Measurements from ENCODE around the gene SLC16A5. TPM values are rescaled to one million over a fixed set of nuclear protein-coding genes. Genes with fewer than 3 reads are reported as not detected.

SLC16A5 gene
- total RNA-seq, 2 donors from 2014 or later = 26.6 to 39.6 TPM

DNA sequence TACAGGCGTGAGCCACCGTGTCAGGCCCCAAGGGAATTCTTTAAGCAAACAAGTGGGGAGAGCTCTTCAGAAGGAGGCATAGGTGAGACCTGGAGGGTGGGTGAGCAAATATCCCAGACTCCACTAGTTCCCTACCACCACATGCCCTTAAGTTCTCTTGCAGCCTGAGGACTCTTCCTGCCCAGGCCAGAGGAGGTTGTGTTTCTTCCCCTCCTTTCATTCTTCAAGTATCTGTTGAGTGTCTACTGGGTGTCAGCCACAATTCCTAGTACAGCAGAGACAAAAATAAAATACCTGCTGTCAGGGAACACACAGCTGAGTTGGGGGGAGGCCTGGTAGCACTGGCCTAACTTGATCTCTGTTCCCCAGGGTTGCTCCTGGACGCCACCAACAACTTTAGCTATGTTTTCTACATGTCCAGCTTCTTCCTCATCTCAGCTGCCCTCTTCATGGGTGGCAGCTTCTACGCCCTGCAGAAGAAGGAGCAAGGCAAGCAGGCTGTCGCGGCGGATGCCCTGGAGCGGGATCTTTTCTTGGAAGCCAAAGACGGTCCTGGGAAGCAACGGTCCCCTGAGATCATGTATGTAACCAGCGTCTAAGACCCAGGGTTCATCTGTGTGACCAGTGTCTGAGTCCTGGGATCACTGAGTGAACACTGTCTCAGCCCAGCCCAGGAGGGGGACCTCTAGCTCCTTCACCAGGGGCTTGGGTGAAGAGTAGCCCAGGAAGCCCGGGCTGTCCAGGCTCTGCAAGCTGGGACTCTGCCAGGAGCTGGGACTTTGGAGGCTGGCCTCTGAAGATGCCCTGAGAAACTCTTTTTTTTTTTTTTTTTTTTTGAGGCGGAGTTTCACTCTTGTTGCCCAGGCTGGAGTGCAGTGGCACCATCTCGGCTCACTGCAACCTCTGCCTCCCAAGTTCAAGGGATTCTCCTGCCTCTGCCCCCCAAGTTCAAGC lies 16.1 kb downstream of the SLC16A5 start:
- intact Hi-C loops (cut with DNase I, micrococcal nuclease) = no loop called here
- ATAC-seq = no peak
- no peak for DNase-seq

- peak; percentile 67 to 73 for DNase-seq
- ATAC-seq = peak; percentile 64
- intact Hi-C loops (cut with DNase I, micrococcal nuclease) = no loop called here
Measured at GRCh38 chr17:75105126-75106080, 17.6 kb downstream of the SLC16A5 start.

DNA sequence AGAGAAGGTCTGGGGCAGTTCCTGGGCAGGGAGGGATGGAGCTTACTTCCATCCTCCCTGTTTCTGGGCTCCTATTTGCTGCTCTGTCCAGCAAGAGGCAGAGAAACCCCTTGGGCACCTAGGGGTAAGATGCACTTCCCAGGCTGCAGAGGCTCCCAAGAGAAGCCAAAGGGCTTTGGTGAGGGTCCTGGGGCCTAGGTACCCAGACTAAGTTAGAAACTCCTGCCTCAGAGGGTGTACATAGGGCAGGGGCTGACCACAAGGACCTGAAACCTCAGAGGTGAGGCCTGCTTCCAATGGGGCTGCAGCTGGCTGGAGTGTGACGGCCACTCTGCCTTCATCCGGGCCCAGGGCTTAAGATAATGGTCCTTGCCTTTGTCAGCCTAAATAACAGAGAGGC lies 20.4 kb downstream of the SLC16A5 start:
- ATAC-seq (no peak), DNase-seq (no peak)
- intact Hi-C loops (cut with DNase I, micrococcal nuclease) = no loop called here

DNA sequence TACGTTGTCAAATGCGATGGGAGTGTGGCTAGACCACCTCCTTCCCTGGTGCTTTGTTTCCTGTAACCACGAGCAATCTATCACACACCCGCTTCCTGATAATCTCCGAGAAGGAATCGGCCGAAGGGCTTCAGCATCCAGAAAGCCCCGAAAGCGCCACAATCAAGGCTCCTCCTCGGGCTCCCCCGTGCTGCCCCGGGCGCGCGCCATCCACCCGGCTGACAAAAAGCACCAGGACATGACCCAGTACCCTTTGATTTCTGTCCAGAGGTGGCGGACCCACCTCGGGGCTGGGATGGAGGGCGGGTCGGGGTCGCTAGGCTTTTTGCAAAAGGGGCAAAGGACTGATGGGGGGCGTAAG lies 21.3 kb downstream of the SLC16A5 start:
- no peak for ATAC-seq

DNA sequence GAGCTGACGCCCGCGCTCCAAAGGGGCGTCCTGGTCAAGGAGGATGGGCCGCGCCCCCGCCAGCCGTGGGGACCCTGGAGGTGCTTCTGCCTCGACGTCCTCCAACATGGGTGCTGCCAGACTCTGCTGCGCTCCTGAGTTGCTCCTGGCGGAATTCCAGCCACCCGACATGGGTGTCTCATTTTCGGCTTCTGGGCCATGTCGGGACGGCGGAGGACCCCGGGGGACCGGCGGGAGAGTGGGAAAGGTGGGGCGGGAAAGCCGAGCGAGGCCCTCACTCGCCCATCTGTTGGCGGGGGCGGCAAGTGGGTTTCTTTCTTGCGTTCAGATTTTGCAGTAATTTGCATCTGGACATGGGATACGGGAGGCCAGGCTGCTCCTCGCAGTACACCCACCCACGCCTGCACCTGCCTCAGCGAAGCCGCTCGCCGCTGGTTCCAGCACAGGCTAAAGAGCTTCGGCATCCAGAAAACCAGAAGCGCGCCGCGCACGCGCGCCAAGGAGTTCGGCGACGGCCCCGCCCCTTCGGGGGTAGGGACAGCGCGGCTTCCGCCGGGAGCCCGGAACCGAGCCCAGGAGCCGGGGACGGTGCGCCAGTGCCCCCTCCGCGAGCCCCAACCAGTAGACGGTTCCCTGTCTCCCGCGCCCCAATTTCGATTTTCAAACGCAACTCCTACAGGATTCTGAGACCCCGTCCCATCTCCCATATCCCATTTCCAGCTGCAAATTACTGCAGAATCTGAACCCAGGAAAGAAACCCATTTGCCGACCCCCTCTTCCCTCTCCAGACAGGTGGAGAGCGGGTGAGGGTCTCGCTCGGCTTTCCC lies 21.9 kb downstream of the SLC16A5 start, which contains the start of gene ARMC7:
Gene ARMC7, plus strand, starts transcription at position 563 of the 827 bp plus-strand sequence. CDS start 320 bp downstream, outside the sequence.
- ATAC-seq (peak; percentile 80), DNase-seq (peak; percentile 86 to 96)
- intact Hi-C loops (cut with DNase I, micrococcal nuclease) = loop anchor here in 1 of 2 donors (5.0 to 10.0 kb wide), 2 partner anchors 63 to 95 kb away; partner anchors contain the start of gene NUP85

More for the DNA sequence above, 21.3 kb downstream of the SLC16A5 start:
- DNase-seq = peak in 1 of 2 donors; percentile 26
- intact Hi-C loops (cut with DNase I, micrococcal nuclease) = no loop called here

- intact Hi-C loops (cut with DNase I, micrococcal nuclease) = loop anchor here in 1 of 2 donors (5.0 to 10.0 kb wide), 2 partner anchors 62 to 94 kb away; partner anchors contain the start of gene NUP85
- DNase-seq (peak in 1 of 2 donors; percentile 55), ATAC-seq (peak; percentile 16)
Measured at GRCh38 chr17:75110234-75110937, 22.6 kb downstream of the SLC16A5 start.

GRCh38 chr17:75111777-75112335 lies 24.1 kb downstream of the SLC16A5 start:
- DNase-seq (no peak), ATAC-seq (no peak)
- intact Hi-C loops (cut with DNase I, micrococcal nuclease) = loop anchor here in 1 of 2 donors (5.0 to 10.0 kb wide), 2 partner anchors 60 to 93 kb away; partner anchors contain the start of gene NUP85

GRCh38 chr17:75113798-75114551 lies 26.2 kb downstream of the SLC16A5 start:
- intact Hi-C loops (cut with DNase I, micrococcal nuclease) = loop anchor here in 1 of 2 donors (5.0 to 10.0 kb wide), 2 partner anchors 58 to 91 kb away; partner anchors contain the start of gene NUP85
- peak; percentile 69 for ATAC-seq
- peak; percentile 87 to 94 for DNase-seq

- ATAC-seq = no peak
- no peak for DNase-seq
- intact Hi-C loops (cut with DNase I, micrococcal nuclease) = loop anchor here in 1 of 2 donors (5.0 to 10.0 kb wide), 2 partner anchors 58 to 90 kb away; partner anchors contain the start of gene NUP85
Measured at GRCh38 chr17:75114552-75115314, 27.0 kb downstream of the SLC16A5 start.

DNA sequence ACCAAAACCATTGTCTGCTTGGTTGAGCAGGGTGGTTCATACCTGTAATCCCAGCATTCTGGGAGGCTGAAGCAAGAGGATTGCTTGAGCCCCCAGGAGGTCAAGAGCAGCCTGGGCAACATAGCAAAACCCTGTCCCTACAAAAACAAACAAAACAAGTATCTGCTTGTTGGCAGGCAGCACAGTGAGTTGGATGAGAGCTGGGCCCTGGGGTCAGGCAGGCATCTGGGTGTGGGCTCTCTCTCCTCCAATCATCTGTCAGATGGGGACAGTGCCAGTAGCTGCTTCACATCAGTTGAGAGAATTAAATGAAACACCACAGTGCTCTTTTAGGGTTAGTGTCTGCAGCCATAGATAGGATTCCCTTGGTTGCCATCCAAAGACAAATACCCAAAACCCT lies 27.8 kb downstream of the SLC16A5 start:
- intact Hi-C loops (cut with DNase I, micrococcal nuclease) = loop anchor here in 1 of 2 donors (10.0 kb wide), 1 partner anchor 89 kb away; the partner anchor contains the start of gene NUP85
- no peak for DNase-seq
- ATAC-seq = no peak

DNA sequence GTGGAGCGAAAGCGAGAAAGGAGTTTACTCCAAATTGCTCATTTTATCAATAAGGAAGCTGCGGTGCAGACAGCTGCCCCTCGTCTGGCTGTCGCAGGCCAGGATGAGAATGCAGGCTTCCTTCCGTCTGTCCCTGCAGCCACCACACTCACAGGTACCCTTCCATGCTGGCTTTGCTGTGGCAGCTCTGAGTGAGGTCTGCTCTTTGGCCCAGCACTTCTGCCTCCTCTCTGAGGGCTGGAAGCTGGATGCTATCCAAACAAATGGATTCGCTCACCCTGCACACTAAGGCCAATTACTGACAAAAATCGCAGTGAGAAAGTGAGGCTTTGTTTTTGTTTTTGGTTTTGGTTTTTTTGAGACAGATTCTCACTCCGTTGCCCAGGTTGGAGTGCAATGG lies 29.0 kb downstream of the SLC16A5 start:
- no peak for ATAC-seq
- DNase-seq = no peak
- intact Hi-C loops (cut with DNase I, micrococcal nuclease) = loop anchor here in 1 of 2 donors (10.0 kb wide), 1 partner anchor 88 kb away; the partner anchor contains the start of gene NUP85

DNA sequence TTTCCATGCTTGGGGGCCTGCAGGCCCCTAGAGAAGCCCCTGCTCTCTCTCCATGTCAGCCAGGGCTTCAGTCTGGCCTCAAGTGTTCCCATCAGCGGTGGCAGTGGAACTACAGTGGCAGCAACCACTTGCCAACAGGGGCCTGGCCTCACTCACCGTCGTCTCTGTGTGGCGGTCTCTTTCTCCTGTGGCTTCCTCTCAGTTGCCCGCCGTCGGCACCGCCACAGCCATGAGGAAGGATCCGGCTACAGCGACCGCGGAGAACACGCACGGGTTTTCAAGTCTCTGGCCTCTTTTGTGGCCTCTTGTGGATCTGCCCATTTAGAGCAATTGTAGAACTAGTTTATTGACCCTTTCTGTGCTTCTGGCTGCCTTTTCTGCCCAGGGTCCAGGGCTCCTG lies 30.6 kb downstream of the SLC16A5 start:
- DNase-seq (no peak), ATAC-seq (no peak)
- intact Hi-C loops (cut with DNase I, micrococcal nuclease) = loop anchor here in 1 of 2 donors (10.0 kb wide), 1 partner anchor 86 kb away; the partner anchor contains the start of gene NUP85

- DNase-seq (peak; percentile 90 to 97), ATAC-seq (peak; percentile 88)
- intact Hi-C loops (cut with DNase I, micrococcal nuclease) = no loop called here
Measured at GRCh38 chr17:75124041-75124818, 36.5 kb downstream of the SLC16A5 start.

- ATAC-seq (peak; percentile 12), DNase-seq (no peak)
- intact Hi-C loops (cut with DNase I, micrococcal nuclease) = no loop called here
Measured at GRCh38 chr17:75124819-75125162, 37.0 kb downstream of the SLC16A5 start.

DNA sequence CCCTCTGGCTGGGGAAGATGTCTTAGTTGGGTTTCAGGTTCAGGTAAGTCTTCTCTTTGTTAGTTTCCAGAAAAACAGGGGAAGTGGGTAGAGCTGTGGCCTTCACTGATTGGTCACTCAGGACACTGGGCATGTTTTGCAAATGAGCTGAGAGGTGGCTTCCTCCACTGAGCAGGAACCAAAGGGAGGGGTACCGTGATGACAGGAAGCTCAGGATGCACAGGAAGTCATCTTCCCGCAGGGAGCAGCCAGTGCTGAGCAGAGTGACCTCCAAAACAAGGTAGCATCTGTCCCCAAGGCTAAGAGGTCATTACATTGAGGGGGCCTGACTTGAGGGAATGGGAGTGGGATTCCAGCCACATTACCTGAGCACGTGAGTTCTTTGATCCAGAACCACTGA lies 38.2 kb downstream of the SLC16A5 start:
- intact Hi-C loops (cut with DNase I, micrococcal nuclease) = no loop called here
- DNase-seq (no peak), ATAC-seq (no peak)

All from left colon (tissue), 2 donors.